HepG2 (cell line): Measurements from ENCODE around the gene COBL. TPM values are rescaled to one million over a fixed set of nuclear protein-coding genes. Genes with fewer than 3 reads are reported as not detected.

Experiments
- ATAC-seq: fragments of 200-7000 bp; cut with Tn5 transposase; 3 replicates; pipeline ENCODE4 v1.9.1; 2020; ENCODE audit warnings: mild to moderate bottlenecking, moderate library complexity
- BruUV-seq: library from RNA; stranded (reverse); fragments of 400-500 nt; replicated peaks from 2 replicates; lab custom pipeline; 2021; lab: Mats Ljungman, UMichigan
- CTCF ChIA-PET: fragments of 300-600 bp; formaldehyde crosslinking; extraction: SDS; loops from one replicate; lab custom pipeline; 2021; ENCODE audit warnings: low total read pairs, inconsistent platforms, low intra/inter-chr PET ratio; lab: Yijun Ruan, JAX
- POLR2A ChIA-PET: fragments of 350-600 bp; sonication (Branson Sonifier 250); formaldehyde crosslinking; loops from one replicate; lab custom pipeline; 2020; ENCODE audit warnings: antibody characterized with exemption, inconsistent platforms; lab: Yijun Ruan, JAX
- DNase-seq: peaks from one replicate; pipeline ENCODE4 v3.0.0-alpha.2; 2015; ENCODE audit warnings: low spot score
- FAIRE-seq: peaks from 3 replicates; lab custom pipeline; 2011; peaks lifted over from hg19 to GRCh38; lab: Jason Lieb, UNC
- H2AFZ ChIP-seq: one replicate; pipeline ENCODE4 v1.6.1; 2011; ENCODE audit warnings: low read length, inconsistent platforms
- H3K27ac ChIP-seq: fragments of 300-600 bp; 3 replicates; pipeline ENCODE4 v1.8.0; 2011; ENCODE audit warnings: mixed run types, mild to moderate bottlenecking, mixed read lengths, low read length, inconsistent platforms; ENCODE audit not compliant: insufficient read depth; ENCODE audit errors: extremely low read length
- H3K27me3 ChIP-seq, 2 experiments: fragments of 200-600 bp in 1 of 2; 2 replicates in 1 of 2; 3 replicates in 1 of 2; pipeline versions ENCODE4 v1.6.0 to v1.8.0; 2011; ENCODE audit warnings: low read length in 2 of 2, mild to moderate bottlenecking in 2 of 2, moderate library complexity in 2 of 2, inconsistent platforms in 1 of 2; ENCODE audit not compliant: insufficient read depth in 2 of 2, control insufficient read depth in 1 of 2
- H3K36me3 ChIP-seq, 2 experiments: fragments of 200-600 bp in 1 of 2; replicated peaks in 1 of 2; 2 replicates in 1 of 2; 3 replicates in 1 of 2; pipeline versions ENCODE4 v1.5.1 to v1.8.0; 2011; ENCODE audit warnings: low read length in 2 of 2, inconsistent platforms in 1 of 2; ENCODE audit not compliant: insufficient read depth in 2 of 2, control insufficient read depth in 1 of 2
- H3K4me1 ChIP-seq: 2 replicates; pipeline ENCODE4 v1.5.1; 2012; ENCODE audit warnings: low read length, inconsistent platforms; ENCODE audit not compliant: insufficient read depth
- H3K4me2 ChIP-seq: 2 replicates; pipeline ENCODE4 v1.6.0; 2011; ENCODE audit warnings: low read depth, low read length, inconsistent platforms
- H3K4me3 ChIP-seq, 3 experiments: fragments of 200-600 bp in 1 of 3; sonication (generic), shearing (Covaris generic) in 1 of 3; replicated peaks in 1 of 3; 2 replicates each; pipeline ENCODE4 v1.5.1; 2011 to 2016; ENCODE audit warnings: low read length in 3 of 3, inconsistent platforms in 2 of 3, low read depth in 2 of 3, mild to moderate bottlenecking in 2 of 3, control low read depth in 1 of 3, mixed read lengths in 1 of 3; ENCODE audit not compliant: insufficient read depth in 1 of 3
- H3K79me2 ChIP-seq: one replicate; pipeline ENCODE4 v1.6.1; 2011; ENCODE audit warnings: low read length, inconsistent platforms; ENCODE audit not compliant: insufficient read depth
- H3K9ac ChIP-seq: 2 replicates; pipeline ENCODE4 v1.6.0; 2011; ENCODE audit warnings: mild to moderate bottlenecking, low read depth, low read length, inconsistent platforms; ENCODE audit not compliant: insufficient read depth
- H3K9me3 ChIP-seq: 2 replicates; pipeline ENCODE4 v1.5.1; 2012; ENCODE audit warnings: mild to moderate bottlenecking, low read length
- H4K20me1 ChIP-seq: 2 replicates; pipeline ENCODE4 v1.6.0; 2011; ENCODE audit warnings: inconsistent platforms, mild to moderate bottlenecking, low read length, moderate library complexity; ENCODE audit not compliant: insufficient read depth
- CBFB ChIP-seq: sonication (generic); formaldehyde crosslinking; IDR thresholded peaks from 2 replicates; pipeline ENCODE4 v1.4.0; 2020; ENCODE audit warnings: missing genetic modification reagents
- CEBPG ChIP-seq: IDR thresholded peaks from 2 replicates; pipeline ENCODE4 v1.6.1; 2016
- LBX2 ChIP-seq: sonication (generic); formaldehyde crosslinking; IDR thresholded peaks from 2 replicates; pipeline ENCODE4 v1.5.0; 2020; ENCODE audit warnings: missing genetic modification reagents, mild to moderate bottlenecking, borderline replicate concordance
- NFATC3 ChIP-seq: sonication (generic); formaldehyde crosslinking; IDR thresholded peaks from 2 replicates; pipeline ENCODE4 v1.5.1; 2020; ENCODE audit warnings: mild to moderate bottlenecking, missing genetic modification reagents
- NR2F1 ChIP-seq, 2 experiments: fragments of 450-650 bp in 1 of 2; formaldehyde crosslinking in 1 of 2; IDR thresholded peaks; 2 replicates each; pipeline versions ENCODE4 v1.5.0 to v1.6.1; 2016 to 2020; ENCODE audit warnings: mild to moderate bottlenecking in 1 of 2, missing compliant biosample characterization in 1 of 2, missing genetic modification reagents in 1 of 2, moderate library complexity in 1 of 2
- ZNF564 ChIP-seq: sonication (generic); formaldehyde crosslinking; IDR thresholded peaks from 2 replicates; pipeline ENCODE4 v1.8.1; 2023; ENCODE audit warnings: mild to moderate bottlenecking, missing genetic modification reagents
- ZNF75D ChIP-seq: sonication (generic); formaldehyde crosslinking; IDR thresholded peaks from 2 replicates; pipeline ENCODE4 v1.8.1; 2023; ENCODE audit warnings: missing genetic modification reagents, mild to moderate bottlenecking, borderline replicate concordance
- WGBS: methylation state at CpG from one replicate; pipeline ENCODE4 v1.1.6; 2017; ENCODE audit warnings: low lambda C conversion rate; 5-methylcytosine and 5-hydroxymethylcytosine counted together
- in situ Hi-C: cut with HindIII; loops from 2 replicates; pipeline ENCODE4 v1.10.0; 2017; ENCODE audit warnings: low pct_unique_long_range_greater_than_20kb; ENCODE audit not compliant: extremely low pct_ligation_motif_present
- intact Hi-C: fragments of 100-400 bp; cut with micrococcal nuclease; formaldehyde crosslinking; loops from one replicate; pipeline ENCODE4 v1.10.0; 2022; ENCODE audit not compliant: unreplicated experiment
- polyA plus RNA-seq, 8 experiments: library from polyadenylated mRNA; depleted of rRNA in 3 of 8; stranded (reverse) in 7 of 8; unstranded in 1 of 8; fragments of >200 nt; fragmentation: Illumina TruSeq in 4 of 8; extraction: Trizol in 4 of 8; gene quantifications; 2 replicates each; pipeline versions ENCODE4 v1.2.1 to v1.2.3, GENCODE V29; 2011 to 2016; ENCODE audit warnings: low read depth in 4 of 8, missing spikeins in 1 of 8, mixed read lengths in 1 of 8; ENCODE audit not compliant: insufficient read depth in 1 of 8
- total RNA-seq, 5 experiments: library from RNA; depleted of rRNA; stranded (reverse); fragments of >200 nt; fragmentation: Illumina TruSeq; extraction: Trizol; gene quantifications; 2 replicates each; pipeline ENCODE4 v1.2.3, GENCODE V29; 2016; ENCODE audit warnings: low read depth in 1 of 5
- TF ChIP-seq, protein P1 (sequence below): sonication (generic); formaldehyde crosslinking; IDR thresholded peaks from 2 replicates; pipeline ENCODE4; 2020; ENCODE audit warnings: missing genetic modification reagents, mild to moderate bottlenecking, borderline replicate concordance
- TF ChIP-seq, protein P2 (sequence below): sonication (generic); formaldehyde crosslinking; IDR thresholded peaks from 2 replicates; pipeline ENCODE4 v1.5.0; 2020; ENCODE audit warnings: missing genetic modification reagents
- TF ChIP-seq, protein P3 (sequence below): sonication (generic); formaldehyde crosslinking; IDR thresholded peaks from 2 replicates; pipeline ENCODE4 v1.4.0; 2020; ENCODE audit warnings: mild to moderate bottlenecking, low read depth, missing genetic modification reagents

Gene COBL
- total and polyA plus RNA-seq, 2 of the 13 experiments (the other 11 are each of a cell fraction or from before 2014, with no cell fraction given): 3.8 to 4.9 TPM

- intact Hi-C loops: no loop called here
- TF ChIP-seq ZNF75D: no peak
- TF ChIP-seq, protein P1, sequence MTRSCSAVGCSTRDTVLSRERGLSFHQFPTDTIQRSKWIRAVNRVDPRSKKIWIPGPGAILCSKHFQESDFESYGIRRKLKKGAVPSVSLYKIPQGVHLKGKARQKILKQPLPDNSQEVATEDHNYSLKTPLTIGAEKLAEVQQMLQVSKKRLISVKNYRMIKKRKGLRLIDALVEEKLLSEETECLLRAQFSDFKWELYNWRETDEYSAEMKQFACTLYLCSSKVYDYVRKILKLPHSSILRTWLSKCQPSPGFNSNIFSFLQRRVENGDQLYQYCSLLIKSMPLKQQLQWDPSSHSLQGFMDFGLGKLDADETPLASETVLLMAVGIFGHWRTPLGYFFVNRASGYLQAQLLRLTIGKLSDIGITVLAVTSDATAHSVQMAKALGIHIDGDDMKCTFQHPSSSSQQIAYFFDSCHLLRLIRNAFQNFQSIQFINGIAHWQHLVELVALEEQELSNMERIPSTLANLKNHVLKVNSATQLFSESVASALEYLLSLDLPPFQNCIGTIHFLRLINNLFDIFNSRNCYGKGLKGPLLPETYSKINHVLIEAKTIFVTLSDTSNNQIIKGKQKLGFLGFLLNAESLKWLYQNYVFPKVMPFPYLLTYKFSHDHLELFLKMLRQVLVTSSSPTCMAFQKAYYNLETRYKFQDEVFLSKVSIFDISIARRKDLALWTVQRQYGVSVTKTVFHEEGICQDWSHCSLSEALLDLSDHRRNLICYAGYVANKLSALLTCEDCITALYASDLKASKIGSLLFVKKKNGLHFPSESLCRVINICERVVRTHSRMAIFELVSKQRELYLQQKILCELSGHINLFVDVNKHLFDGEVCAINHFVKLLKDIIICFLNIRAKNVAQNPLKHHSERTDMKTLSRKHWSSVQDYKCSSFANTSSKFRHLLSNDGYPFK (CRISPR knock-in tag): no peak
- TF ChIP-seq, protein P2, sequence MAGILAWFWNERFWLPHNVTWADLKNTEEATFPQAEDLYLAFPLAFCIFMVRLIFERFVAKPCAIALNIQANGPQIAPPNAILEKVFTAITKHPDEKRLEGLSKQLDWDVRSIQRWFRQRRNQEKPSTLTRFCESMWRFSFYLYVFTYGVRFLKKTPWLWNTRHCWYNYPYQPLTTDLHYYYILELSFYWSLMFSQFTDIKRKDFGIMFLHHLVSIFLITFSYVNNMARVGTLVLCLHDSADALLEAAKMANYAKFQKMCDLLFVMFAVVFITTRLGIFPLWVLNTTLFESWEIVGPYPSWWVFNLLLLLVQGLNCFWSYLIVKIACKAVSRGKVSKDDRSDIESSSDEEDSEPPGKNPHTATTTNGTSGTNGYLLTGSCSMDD: no peak
- TF ChIP-seq LBX2 (CRISPR knock-in tag): no peak
- no peak for TF ChIP-seq NR2F1 (CRISPR knock-in tag; IDR thresholded peaks at IDR 0.05)
- no peak for TF ChIP-seq CEBPG (CRISPR knock-in tag)
- no peak for TF ChIP-seq NFATC3 (CRISPR knock-in tag)
- no peak for TF ChIP-seq ZNF564 (CRISPR knock-in tag)
- TF ChIP-seq, protein P3, sequence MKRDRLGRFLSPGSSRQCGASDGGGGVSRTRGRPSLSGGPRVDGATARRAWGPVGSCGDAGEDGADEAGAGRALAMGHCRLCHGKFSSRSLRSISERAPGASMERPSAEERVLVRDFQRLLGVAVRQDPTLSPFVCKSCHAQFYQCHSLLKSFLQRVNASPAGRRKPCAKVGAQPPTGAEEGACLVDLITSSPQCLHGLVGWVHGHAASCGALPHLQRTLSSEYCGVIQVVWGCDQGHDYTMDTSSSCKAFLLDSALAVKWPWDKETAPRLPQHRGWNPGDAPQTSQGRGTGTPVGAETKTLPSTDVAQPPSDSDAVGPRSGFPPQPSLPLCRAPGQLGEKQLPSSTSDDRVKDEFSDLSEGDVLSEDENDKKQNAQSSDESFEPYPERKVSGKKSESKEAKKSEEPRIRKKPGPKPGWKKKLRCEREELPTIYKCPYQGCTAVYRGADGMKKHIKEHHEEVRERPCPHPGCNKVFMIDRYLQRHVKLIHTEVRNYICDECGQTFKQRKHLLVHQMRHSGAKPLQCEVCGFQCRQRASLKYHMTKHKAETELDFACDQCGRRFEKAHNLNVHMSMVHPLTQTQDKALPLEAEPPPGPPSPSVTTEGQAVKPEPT (CRISPR knock-in tag): no peak
- TF ChIP-seq CBFB (CRISPR knock-in tag): no peak
- TF ChIP-seq, all 625 proteins: peak for 0
- 79% methylated on average over 4 of the region's 4 CpGs for WGBS
- H3K4me1 ChIP-seq: peaks cover 8% of the 10 kb centered on the region
- FAIRE-seq (no peak), ATAC-seq (no peak), DNase-seq (no peak)
- H3K9me3 ChIP-seq: no peaks in the 10 kb centered on the region
- H3K4me3 ChIP-seq: no peak overlapping the region
- no peak overlapping the region for H3K9ac ChIP-seq
- H3K36me3 ChIP-seq: no peaks in the 10 kb centered on the region
- H4K20me1 ChIP-seq: 0 out of 2 replicates have a peak, but pooled peaks cover 3% of the 10 kb centered on the region
- in situ Hi-C loops: no loop called here
- H3K27me3 ChIP-seq: no peaks in the 10 kb centered on the region
- BruUV-seq: no TSS peak
- ChIA-PET CTCF (no interaction called here), POLR2A (no interaction called here)
- H3K4me2 ChIP-seq: no peak overlapping the region
- no peak overlapping the region for H2AFZ ChIP-seq
- H3K79me2 ChIP-seq: peaks cover 4% of the 10 kb centered on the region
- no peak overlapping the region for H3K27ac ChIP-seq
These were observed 77.6 kb downstream of the COBL start for GRCh38 chr7:51238981-51239495.
